Loucy (cell line): ENCODE results near the gene C22orf23.

Experiments used
- EZH2phosphoT487 ChIP-seq: fragments of 200-600 bp; IDR thresholded peaks from 2 replicates; pipeline ENCODE4 v1.6.1; 2018; ENCODE audit warnings: antibody characterized with exemption, mild to moderate bottlenecking, moderate library complexity, borderline replicate concordance
- TF ChIP-seq, protein P1 (sequence below): fragments of 200-600 bp; sonication (generic); conservative IDR thresholded peaks from 2 replicates; pipeline ENCODE4 v1.5.1; 2014; ENCODE audit warnings: mild to moderate bottlenecking, antibody characterized with exemption, low read length

DNA sequence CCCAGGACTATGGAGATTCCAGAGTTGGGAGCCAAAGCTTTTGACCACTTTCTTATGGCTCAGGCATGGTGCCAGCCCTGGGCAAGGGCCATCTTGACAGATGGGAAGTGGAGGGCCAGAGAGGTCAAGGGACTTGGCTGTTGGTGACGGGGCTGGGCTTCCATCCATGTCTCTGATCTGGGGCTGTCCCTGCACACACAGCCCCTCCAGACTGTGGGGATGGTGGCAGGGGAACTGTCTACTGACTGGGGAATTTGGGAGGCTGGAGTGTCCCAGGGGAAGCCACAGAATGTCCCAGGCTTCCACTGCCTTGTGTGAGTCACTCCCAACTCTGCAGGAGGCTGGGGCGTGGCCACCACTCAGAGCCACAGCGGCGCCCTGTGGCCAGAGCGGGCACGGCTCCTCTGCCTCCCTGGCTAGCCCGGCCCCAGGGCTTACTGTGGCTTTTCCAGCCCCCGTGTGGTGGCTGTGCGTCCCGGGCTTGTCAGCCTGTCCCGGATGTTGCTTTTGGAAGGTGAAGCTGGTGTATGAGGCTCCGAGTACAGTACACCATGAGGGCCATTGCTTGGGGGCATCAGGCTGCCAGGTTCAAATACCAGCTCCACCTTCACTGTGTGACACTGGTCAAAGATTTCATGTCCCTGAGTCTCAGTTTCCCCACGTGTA is 19.6 kb downstream of the C22orf23 start:
- no peak for TF ChIP-seq EZH2phosphoT487
- TF ChIP-seq, protein P1, sequence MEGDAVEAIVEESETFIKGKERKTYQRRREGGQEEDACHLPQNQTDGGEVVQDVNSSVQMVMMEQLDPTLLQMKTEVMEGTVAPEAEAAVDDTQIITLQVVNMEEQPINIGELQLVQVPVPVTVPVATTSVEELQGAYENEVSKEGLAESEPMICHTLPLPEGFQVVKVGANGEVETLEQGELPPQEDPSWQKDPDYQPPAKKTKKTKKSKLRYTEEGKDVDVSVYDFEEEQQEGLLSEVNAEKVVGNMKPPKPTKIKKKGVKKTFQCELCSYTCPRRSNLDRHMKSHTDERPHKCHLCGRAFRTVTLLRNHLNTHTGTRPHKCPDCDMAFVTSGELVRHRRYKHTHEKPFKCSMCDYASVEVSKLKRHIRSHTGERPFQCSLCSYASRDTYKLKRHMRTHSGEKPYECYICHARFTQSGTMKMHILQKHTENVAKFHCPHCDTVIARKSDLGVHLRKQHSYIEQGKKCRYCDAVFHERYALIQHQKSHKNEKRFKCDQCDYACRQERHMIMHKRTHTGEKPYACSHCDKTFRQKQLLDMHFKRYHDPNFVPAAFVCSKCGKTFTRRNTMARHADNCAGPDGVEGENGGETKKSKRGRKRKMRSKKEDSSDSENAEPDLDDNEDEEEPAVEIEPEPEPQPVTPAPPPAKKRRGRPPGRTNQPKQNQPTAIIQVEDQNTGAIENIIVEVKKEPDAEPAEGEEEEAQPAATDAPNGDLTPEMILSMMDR = peak; percentile 89
